Coronary artery (tissue), 2 donors: Measurements from ENCODE around the gene SULF2.

Experiments used
- DNase-seq: peaks from one replicate; pipeline ENCODE4 v3.0.0-alpha.2; 2017; ENCODE audit warnings: low spot score
- H3K27ac ChIP-seq, 2 donors: fragments of 200-600 bp; sonication (generic); one replicate each; pipeline ENCODE4 v1.5.1; 2016 to 2019
- H3K4me3 ChIP-seq: fragments of 200-600 bp; sonication (generic); 2 replicates; pipeline ENCODE4 v1.5.1; 2016; ENCODE audit warnings: mild to moderate bottlenecking, moderate library complexity
- CTCF ChIP-seq: fragments of 200-600 bp; sonication (generic); IDR thresholded peaks from one replicate; pipeline ENCODE4 v1.5.1; 2019; ENCODE audit warnings: antibody characterized with exemption

The SULF2 gene

DNA sequence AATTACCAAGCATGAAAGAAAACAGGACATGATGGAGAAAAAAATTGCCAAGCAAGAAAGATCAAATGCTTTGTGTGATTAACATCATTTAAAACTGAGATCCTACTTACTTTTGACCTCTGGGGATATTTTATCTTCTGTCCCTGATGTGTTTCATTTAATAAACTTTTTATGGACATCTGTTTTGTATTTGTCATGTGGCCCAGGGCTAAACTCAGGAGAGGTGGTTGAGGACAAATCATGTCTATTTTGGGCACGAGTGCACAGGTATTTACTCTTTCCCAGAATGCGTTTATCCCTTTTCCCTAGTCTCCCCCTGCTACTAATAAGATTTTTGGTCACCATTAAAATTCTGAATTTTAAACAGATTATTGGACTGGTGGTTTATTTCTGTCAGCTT is 155.4 kb downstream of the SULF2 start:
- H3K27ac ChIP-seq, result no peak overlapping the region
- TF ChIP-seq CTCF, result no peak
- no peak for DNase-seq
- H3K4me3 ChIP-seq, result no peak overlapping the region

- no peak for DNase-seq
- H3K4me3 ChIP-seq, result no peak overlapping the region
- no peak for TF ChIP-seq CTCF
Measured at GRCh38 chr20:47627540-47627939, 157.7 kb downstream of the SULF2 start.

GRCh38 chr20:47623206-47623605 is 162.1 kb downstream of the SULF2 start:
- Histone ChIP-seq H3K4me3 (no peak overlapping the region), H3K27ac (no peak overlapping the region)
- no peak for DNase-seq
- no peak for TF ChIP-seq CTCF

More at GRCh38 chr20:47627540-47627939, 157.7 kb downstream of the SULF2 start:
- H3K27ac ChIP-seq, result no peak overlapping the region

DNA sequence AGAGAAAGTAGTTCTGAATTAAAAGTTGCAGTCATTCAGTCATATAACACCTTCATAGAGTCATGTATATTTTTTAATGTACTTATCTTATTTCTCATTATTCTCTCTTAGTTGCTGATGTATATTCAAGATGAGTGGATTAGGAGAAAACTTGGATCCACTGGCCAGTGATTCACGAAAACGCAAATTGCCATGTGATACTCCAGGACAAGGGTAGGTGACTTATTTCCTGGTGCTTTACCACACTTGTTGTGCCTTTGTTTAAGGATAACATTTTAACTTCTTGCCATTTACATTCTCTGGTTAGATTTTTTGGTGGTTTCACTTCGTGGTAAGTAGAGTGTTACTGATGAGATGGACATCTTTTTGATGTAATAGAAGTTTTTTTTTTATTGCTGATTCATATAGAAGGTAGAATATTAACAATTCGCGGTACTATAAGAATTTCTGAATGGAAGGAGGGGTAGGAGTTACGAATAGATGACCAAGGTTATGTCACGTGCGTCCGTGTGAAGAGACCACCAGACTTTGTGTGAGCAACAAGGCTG is 163.1 kb downstream of the SULF2 start:
- no peak overlapping the region for H3K4me3 ChIP-seq
- no peak for TF ChIP-seq CTCF
- no peak overlapping the region for H3K27ac ChIP-seq
- DNase-seq, result no peak

DNA sequence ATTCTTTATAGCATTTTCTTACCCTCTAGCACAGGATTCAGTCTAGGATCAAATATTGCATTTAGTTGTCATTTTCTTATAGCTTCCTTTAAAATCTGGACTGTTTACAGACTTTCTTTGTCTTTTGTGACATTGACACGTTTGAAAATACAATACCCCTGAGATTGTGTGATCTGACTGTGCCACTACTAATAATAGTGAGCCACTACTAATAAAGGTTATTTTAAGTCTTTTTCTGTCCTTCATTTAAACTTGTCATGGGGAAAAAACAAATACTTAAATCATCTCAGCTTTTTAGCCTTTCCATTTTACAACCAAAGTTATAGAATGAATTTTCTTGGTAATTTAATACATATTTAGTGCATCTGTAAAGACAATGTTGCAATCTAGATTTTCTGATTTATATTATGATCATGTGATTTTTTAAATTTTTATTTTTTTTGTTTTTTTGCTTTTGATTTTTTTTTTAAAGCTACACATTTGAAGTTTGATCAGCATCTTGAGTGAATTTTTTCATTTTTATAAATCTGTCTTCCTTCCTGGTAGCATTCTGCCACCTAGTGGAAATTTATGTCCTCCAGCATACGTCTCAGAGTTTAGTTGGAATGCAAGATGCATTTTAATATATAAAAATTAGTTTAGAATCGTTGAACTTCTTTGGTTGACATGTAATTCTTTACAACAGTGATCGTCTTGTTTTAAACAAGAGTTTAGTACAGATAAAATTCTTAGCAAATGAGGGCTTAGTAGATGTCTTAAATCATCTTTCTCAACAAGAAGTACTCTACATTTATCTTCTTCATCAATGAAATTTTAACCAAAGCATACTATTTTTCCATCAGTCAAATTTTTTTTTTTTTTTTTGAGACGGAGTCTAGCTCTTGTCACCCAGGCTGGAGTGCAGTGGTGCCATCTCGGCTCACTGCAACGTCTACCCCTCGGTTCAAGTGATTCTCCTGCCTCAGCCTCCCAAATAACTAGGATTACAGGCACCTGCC is 164.2 kb downstream of the SULF2 start:
- Histone ChIP-seq H3K4me3 (no peak overlapping the region), H3K27ac (no peak overlapping the region)
- DNase-seq, result no peak
- peak; percentile 74 for TF ChIP-seq CTCF

DNA sequence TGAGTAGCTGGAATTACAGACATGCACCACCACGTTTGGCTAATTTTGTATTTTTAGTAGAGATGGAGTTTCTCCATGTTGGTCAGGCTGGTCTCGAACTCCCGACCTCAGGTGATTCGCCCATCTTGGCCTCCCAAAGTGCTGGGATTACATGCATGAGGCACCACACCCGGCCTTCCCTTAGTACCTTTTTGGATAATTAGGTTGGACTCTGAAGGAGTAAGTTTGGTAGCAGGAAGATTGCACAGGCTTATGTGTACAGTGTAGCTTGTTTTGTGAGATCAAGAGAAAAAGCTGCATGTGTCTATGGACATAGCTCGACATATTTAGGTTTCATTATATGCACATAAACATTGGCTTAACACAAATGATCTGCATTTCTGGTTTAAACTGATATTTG is 166.8 kb downstream of the SULF2 start:
- H3K27ac ChIP-seq, result no peak overlapping the region
- H3K4me3 ChIP-seq, result no peak overlapping the region
- no peak for TF ChIP-seq CTCF
- DNase-seq, result no peak
